ENCODE data around the gene PTTG2.

PTTG2 gene

DNA sequence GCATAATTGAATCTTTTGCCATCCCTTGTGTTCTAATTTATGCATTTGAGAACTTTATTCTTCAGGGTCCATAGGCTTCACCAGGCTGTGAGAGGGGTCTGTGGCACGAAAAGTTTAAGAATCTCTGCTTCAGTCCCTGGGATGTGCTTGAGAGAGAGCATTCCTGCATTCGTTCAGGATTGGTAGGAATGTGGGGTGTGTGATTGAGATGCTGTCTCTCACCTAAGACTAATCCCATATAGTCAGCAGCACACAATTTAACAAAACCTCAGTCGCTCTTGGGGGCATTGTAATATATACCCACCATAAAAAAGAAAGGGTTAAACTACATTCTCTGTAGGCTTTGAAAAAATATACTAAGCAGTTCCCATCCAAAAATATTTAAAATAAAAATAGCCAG lies 41.7 kb downstream of the PTTG2 start:
- no peak for DNase-seq (ENCODE audit: low read depth)
- H3K4me3 ChIP-seq (ENCODE audit: low read length): no peak overlapping the region
- TF ChIP-seq, protein P1, sequence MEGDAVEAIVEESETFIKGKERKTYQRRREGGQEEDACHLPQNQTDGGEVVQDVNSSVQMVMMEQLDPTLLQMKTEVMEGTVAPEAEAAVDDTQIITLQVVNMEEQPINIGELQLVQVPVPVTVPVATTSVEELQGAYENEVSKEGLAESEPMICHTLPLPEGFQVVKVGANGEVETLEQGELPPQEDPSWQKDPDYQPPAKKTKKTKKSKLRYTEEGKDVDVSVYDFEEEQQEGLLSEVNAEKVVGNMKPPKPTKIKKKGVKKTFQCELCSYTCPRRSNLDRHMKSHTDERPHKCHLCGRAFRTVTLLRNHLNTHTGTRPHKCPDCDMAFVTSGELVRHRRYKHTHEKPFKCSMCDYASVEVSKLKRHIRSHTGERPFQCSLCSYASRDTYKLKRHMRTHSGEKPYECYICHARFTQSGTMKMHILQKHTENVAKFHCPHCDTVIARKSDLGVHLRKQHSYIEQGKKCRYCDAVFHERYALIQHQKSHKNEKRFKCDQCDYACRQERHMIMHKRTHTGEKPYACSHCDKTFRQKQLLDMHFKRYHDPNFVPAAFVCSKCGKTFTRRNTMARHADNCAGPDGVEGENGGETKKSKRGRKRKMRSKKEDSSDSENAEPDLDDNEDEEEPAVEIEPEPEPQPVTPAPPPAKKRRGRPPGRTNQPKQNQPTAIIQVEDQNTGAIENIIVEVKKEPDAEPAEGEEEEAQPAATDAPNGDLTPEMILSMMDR (conservative IDR thresholded peaks at IDR 0.05; ENCODE audit: low read depth, low read length): no peak

DNA sequence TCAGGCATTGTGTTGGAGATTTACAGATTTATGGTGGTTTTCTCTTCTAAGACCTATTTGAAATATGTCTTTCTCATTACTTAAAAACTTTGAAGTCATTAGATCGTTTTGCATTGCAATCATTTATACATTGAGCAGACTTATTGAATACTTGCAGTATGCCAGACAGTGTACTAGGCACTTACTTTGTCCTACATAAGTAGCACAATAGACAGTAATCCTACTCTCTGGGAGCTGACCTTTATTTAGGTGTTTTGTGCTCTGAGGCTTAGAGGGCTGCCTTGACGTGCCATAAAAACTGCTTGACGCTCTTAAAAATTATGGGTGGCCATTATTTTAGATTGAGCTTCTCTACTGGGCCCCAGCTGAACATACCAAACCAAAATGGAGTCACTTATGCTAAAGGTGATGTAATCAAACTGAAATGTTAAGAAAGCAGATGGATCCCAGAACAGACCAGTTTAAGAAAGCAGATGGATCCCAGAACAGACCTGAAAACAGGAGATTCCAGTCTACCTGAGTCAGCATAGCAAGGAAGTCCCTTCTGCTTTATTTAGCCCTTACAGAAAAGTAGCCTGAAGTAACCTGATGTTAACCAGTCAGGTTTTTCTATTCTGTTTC lies 42.4 kb downstream of the PTTG2 start:
- H3K4me3 ChIP-seq (ENCODE audit: low read length): no peak overlapping the region
- no peak for DNase-seq (ENCODE audit: low read depth)
- TF ChIP-seq, protein P1 (conservative IDR thresholded peaks at IDR 0.05; ENCODE audit: low read depth, low read length): no peak

DNA sequence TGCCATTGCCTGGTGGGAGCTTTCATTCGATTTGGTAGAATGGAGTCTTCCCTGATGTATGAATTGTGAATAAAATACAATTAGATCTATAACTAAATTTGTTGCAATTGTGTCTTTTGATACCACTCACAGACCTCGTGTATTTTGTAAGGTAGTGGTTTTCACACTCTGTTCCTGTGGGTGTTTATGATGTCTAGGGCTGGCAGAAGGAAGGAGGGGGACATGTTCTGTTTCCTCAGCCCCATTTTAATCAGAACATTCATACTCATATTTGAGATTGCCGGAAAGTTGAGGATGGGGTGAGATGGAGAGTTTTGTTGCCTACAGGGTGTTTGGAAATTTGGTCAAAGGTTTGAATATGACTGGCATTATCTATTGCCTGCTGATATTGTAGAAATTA lies 42.9 kb downstream of the PTTG2 start:
- H3K4me3 ChIP-seq (ENCODE audit: low read length): no peak overlapping the region
- DNase-seq (ENCODE audit: low read depth): no peak
- TF ChIP-seq, protein P1 (conservative IDR thresholded peaks at IDR 0.05; ENCODE audit: low read depth, low read length): no peak

DNA sequence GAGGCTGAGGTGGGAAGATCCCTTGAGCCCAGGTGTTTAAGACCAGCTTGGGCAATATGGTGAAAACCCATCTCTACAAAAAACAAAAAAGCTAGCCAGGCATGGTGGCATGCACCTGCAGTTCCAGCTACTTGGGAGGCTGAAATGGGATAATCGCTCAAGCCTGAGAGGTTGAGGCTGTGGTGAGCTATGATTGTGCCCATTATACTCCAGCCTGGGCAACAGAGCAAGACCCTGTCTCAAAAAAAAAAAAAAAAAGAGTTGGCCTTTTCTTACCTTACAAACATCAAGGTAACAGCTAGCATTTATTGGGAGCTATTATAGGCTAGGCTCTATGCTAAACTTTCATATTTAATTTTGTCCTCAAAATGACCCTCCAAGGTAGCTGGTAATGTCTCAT lies 43.4 kb downstream of the PTTG2 start:
- TF ChIP-seq, protein P1 (conservative IDR thresholded peaks at IDR 0.05; ENCODE audit: low read depth, low read length): no peak

DNA sequence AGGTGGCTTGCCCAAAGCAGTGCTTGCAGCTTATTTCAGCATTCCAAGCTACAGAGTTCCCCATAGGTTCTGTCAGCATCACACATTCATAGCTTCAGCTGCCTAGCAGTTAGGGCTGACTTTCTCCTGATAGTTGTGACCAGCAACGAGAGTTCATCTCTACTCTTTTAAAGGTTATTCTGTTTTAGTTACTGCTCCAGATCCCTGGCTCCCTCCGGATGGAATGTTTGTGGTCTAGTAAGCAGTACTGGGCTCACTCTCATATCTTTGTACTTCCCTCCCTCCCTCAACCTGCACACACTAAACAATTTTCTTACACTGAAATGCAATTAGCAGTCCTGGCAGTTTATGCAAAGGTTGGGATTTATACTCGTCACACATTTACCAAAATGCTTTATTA lies 43.9 kb downstream of the PTTG2 start:
- DNase-seq (ENCODE audit: low read depth): no peak
- H3K4me3 ChIP-seq (ENCODE audit: low read length): no peak overlapping the region
- TF ChIP-seq, protein P1 (conservative IDR thresholded peaks at IDR 0.05; ENCODE audit: low read depth, low read length): no peak

More for the DNA sequence above, 43.4 kb downstream of the PTTG2 start:
- no peak overlapping the region for H3K4me3 ChIP-seq (ENCODE audit: low read length)
- DNase-seq (ENCODE audit: low read depth): no peak

DNA sequence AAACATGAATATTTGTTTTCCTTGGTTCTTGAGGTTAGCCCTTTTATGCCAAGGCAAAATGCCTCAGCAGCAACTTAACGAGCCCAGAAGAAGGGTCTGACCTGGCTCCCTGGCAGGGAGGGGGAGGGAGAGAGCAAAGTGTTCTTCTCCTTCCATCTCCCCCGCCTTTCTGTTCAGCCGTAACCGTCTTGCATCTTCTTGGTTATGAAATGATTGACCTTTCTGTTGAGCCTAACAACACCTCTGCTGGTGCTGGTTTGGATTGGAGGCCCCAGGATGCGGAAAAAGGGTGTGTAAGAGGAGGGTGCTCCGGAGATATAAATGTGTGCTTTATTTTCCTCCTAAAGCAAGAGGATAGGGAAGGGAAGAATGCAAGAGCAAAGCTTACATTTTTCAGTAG lies 44.7 kb downstream of the PTTG2 start:
- DNase-seq (ENCODE audit: low read depth): no peak
- TF ChIP-seq, protein P1 (conservative IDR thresholded peaks at IDR 0.05; ENCODE audit: low read depth, low read length): no peak
- H3K4me3 ChIP-seq (ENCODE audit: low read length): no peak overlapping the region

DNA sequence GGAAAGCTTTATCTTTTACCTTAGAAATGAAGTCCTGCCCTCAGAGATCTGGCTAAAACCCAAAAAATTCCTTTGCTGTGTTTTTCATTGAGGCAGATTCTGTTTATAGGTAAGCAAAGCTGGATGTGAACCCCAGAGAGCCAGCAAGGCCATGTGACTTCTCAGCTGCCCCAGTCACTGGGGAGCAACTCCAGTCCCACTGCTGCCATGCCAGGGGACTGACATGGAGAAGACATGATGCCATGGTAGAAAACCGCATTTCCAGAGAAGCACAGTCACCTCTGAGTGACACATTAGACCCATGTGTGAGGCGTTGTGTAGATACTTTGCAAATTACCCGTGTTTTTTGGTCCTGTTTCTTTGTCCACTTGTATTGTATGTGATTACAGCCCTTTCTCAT lies 45.4 kb downstream of the PTTG2 start:
- DNase-seq (ENCODE audit: low read depth): no peak
- no peak overlapping the region for H3K4me3 ChIP-seq (ENCODE audit: low read length)
- TF ChIP-seq, protein P1 (conservative IDR thresholded peaks at IDR 0.05; ENCODE audit: low read depth, low read length): no peak
